Activated CD4-positive, alpha-beta T cell treated with anti-CD3 and anti-CD28 coated beads, Interleukin-2, Interleukin-4, amounts not matched to agents 100 ng/mL and 50 ng/mL, durations not matched to agents 16 hours and 8 hours (primary cell): ENCODE measurements around the gene SCN5A.

Experiments used
- DNase-seq: peaks from one replicate; pipeline ENCODE4 v3.0.0-alpha.2; 2020; ENCODE audit warnings: low spot score

Gene SCN5A

GRCh38 chr3:38647217-38647970 lies 2.1 kb downstream of the SCN5A start:
- DNase-seq, result no peak

- DNase-seq, result peak; percentile 14
These were observed 2.9 kb downstream of the SCN5A start for GRCh38 chr3:38646630-38647029.

DNA sequence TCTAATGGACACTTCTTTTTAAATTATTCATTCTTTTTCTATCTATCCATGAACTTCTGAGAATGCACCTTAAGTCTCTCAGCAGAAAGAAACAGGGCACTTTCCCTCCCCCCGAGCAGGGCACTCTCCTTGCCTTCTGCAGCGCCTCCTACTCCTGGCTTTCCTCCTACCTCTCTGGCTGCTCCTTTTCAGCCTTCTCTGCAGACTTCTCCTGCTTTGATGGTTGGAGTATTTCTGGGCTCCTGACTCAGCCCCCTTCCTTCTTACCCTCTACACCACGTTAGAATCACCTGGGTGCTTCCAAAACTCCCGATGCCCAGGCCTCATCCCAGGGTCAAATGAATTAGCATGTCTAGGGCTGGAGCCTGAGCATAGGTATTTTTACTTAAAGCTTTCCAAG lies 3.4 kb downstream of the SCN5A start:
- DNase-seq, result no peak

- no peak for DNase-seq
These were observed 3.9 kb downstream of the SCN5A start for GRCh38 chr3:38645601-38646000.

DNA sequence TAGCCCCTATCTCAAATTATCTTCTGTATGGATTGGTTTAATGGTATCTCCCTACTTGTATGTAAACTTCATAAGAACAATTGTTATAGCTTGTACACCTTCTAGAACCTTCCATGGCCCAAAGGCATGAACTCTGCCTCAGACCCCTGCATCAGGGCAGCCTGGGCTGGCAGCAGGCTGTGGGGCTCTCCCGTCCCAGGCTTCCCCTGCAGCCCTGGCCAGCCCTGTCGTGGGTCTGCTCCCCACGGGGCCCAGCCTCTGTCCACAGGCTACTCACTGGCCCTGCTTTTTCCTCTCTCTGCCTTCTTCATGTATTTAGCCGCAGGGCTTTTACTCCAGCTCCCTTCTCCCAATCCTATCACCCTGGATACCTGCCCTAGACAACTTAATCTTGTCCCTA lies 4.4 kb downstream of the SCN5A start:
- DNase-seq, result no peak

DNA sequence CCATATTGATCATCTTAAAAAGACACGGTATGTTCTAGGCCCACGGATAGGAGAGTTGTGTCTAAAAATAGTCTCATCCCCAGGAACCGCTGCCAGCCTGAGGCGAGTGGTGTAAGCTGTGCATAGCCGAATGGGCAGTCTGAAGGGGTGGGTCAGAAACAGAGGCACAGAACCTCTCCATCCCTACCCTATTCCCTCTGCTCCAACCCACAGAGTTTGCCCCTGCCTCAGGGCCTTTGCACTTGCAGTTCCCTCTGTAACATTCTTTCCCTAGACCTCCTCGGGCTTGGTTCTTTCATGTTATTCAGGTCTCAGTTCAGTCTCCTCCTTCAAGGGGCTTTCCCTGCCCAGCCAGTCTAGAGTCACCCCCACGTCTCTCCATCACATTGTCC lies 4.8 kb downstream of the SCN5A start:
- no peak for DNase-seq

DNA sequence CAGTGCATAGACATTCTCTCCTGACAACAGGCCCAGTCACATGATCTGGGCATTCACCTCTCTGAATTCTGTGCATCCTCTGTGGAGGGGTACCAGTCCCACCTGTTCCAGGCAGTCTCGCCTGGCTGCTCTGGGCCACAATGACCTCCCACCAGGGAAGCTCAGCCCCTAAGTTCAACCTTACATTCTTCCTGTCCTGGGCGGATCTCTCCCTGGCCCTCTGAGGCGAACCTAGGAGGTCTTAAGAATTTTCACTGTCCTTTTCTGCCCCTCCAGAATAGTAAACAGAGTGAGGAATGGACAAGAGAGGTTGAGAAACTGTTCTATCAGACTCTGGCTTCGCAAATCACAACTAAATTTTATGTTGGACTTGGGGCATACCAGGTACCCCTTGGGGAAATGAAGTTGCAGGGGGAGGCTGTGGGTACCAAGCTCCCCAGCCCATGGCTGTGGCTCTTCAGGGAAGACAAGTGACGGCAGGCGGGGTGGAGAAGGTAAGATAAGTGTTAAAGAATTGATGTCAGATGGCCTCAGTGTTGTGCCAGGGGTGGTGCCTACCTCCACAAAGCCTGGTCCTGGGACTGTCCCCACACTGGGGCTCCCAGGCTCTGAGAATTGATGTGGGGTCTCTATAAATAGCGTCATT lies 5.3 kb downstream of the SCN5A start:
- DNase-seq, result no peak

GRCh38 chr3:38643592-38643991 lies 5.9 kb downstream of the SCN5A start:
- no peak for DNase-seq

DNA sequence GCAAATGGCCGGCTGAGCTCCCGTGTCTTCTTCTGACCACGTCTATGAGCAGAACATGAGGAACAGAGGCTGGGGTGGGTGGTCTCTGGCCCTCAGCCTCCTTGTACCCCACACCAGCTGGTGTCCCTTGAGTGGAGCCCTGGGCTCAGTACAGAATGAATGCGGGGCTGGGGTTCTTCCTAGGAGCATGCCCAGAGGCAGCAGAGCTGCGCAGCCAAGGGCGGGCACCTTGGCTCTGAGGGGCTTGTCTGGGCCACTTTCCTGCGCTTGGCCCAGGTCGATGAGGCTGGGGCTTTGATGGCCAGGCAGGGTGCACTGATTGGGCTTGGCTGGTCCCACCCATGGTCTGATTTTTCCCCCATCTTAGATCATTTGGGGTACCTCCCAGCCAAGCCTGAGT lies 6.4 kb downstream of the SCN5A start:
- DNase-seq, result no peak

DNA sequence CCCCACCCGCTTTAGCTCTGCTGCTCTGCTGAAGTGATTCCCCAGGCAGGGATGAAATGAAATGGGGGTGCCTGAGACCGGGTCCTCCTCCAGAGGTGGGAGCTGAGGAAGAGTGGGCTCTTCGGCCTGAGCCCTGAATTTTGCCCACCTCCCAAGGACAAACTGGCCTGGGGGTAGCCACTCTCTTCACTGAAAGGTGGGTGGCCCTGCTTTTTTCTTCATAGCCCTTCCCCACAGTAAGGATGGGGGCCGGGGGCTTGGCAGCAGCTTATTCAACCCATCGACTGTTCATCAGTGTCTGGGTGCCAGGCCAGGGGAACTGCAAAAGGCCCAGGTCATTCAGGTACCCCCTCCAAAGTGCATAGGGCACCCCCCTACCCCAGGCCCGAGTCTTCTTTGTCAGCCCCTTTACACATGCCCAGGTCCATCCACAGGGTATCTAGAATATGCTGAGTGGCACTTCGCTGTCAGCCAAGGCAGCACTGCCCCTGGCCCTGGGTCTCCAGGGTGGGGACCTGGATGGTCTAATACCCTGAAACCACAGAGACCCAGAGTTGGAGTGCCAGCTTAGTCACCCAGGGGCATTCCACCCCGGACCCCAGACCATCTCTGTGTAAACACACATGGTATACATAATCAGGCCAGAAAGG lies 7.9 kb downstream of the SCN5A start:
- DNase-seq, result no peak

DNA sequence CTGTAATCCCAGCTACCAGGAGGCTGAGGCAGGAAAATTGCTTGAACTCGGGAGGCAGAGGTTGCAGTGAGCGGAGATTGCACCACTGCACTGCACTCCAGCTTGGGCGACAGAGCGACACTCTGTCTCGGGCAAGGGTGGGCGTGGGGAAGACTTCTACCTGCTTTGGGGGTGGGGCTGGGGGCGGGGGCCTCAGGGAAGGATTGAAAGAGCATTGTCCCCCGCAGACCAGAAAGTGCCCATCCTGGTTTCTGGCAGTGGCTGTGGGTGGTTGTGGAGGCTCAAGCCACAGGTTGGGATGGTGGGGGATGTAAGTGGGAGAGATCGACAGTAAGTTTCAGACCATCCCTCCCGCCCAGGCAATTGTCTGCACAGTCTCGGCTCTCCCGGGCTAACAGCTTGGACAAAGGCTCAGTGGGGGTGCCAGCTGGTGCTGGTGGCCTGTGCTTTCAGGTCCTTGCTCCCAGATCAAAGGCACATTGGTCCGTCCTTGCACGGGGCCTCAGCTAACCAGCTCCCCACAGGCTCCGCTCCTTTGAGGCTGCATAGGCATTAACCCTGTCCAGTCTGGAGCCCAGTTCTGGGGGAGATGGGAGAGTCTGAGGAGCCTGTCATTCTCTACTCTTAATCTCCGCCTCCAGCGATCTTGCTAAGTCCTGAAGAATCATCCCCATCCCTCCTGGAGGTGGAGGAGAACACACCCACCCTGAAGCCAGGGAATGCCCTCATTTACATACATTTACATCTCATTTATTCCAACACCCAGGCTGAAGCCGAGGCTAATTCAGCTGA lies 8.6 kb downstream of the SCN5A start:
- DNase-seq, result no peak

DNA sequence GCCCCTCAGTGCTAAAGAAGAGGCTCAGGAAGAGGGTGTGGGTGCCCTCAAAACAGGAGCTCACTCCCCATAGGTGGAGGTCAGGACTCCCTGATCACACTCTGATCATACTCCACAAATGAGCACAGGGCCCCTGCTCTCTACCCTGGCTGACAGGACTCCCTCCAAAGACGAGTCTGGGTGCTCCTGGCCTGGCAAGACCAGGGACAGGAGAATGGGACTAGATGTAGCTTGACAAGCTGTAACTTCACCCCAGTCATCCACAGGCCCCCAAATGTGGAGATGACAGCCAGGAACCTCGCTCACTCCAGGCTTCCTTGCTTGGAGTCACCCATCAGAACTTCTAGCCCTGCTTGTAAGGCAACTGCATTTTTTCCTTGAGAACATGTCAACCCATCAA lies 11.1 kb downstream of the SCN5A start:
- DNase-seq, result no peak

DNA sequence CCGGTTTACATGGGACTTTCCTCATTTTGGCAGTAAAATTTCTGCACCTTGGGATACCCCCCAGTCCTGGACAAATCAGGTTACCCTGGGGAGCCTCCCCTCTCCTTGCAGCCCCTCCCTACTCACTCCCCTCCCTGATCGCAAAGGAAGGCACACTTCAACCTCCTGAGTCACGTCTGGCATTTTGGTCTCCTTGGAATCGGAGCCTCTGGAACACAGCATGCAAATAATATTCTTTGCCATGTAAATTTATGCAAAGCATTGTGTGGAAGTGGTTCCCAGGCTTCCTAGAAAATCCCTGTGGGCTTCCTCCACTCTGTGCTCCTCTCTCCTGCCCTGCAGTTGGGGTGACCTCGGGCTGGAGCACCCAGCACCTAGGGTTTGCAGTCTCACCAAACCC lies 11.6 kb downstream of the SCN5A start:
- no peak for DNase-seq

- no peak for DNase-seq
These were observed 12.6 kb downstream of the SCN5A start for GRCh38 chr3:38636881-38637280.

GRCh38 chr3:38636464-38636863 lies 13.0 kb downstream of the SCN5A start:
- DNase-seq, result no peak

- DNase-seq, result no peak
These were observed 15.4 kb downstream of the SCN5A start for GRCh38 chr3:38634111-38634510.

GRCh38 chr3:38632989-38633388 lies 16.5 kb downstream of the SCN5A start:
- no peak for DNase-seq

GRCh38 chr3:38630606-38631005 lies 18.9 kb downstream of the SCN5A start:
- DNase-seq, result no peak

- DNase-seq, result no peak
These were observed 19.4 kb downstream of the SCN5A start for GRCh38 chr3:38630070-38630469.

- DNase-seq, result no peak
These were observed 20.7 kb downstream of the SCN5A start for GRCh38 chr3:38628835-38629234.

DNA sequence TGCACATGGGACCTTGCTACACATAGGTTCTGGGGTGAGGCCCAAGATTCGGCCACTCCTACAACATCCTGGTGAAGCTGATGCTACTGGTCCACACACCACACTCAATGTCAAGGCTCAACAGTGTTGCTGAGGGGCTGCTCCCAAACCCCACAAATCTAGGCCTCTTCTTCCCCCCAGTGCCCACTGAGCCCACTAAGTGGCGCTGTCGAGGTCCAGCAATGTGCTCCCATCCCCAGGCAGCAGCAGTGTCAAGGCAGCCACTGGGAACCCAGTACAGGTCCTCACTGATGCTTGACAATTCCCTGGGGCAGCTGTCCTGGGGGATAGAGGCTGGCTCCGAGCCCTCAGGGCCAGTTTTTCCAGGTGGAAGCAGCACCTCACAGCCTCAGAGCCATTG lies 21.5 kb downstream of the SCN5A start:
- DNase-seq, result peak; percentile 9

GRCh38 chr3:38626171-38626570 lies 23.3 kb downstream of the SCN5A start:
- no peak for DNase-seq

DNA sequence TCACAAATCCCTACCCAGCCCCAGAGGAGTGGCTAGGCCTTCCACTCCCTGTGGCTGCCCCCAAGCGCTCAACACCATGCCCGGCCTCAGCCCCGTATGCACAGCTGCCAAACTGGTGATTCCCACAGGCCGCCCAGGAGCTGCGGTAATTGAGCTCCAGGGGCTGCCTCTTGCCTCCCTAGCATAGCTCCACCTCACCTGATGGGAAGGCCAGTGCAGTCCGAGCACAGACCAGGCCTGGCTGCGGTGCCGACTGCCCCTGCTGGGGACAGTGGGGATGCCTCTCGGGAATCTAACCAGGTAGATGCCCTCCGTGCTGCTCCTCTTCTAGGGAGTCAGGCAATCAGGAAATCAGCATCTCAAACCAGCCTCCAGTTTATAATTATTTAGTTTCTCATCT lies 25.9 kb downstream of the SCN5A start:
- no peak for DNase-seq
